ENCODE data around the gene GMCL2. TPM values are rescaled to one million over a fixed set of nuclear protein-coding genes. Genes with fewer than 3 reads are reported as not detected.

The GMCL2 gene
- total and polyA plus RNA-seq, 4 donors = not detected

GRCh38 chr5:178218827-178219226 lies 31.7 kb upstream of the GMCL2 start:
- Histone ChIP-seq H3K27ac (ENCODE audit: low read depth in 1 of 2, low read length in 2 of 2) (no peak overlapping the region), H3K9ac (ENCODE audit: low read depth in 1 of 2, low read length in 2 of 2) (no peak overlapping the region), H3K4me1 (ENCODE audit: control insufficient read depth in 4 of 4, insufficient read depth in 4 of 4, low read length in 3 of 4) (peaks cover 13 to 23% (median 21%) of the 10 kb centered on the region in 4 donors), H3K27me3 (ENCODE audit: control insufficient read depth in 4 of 4, insufficient read depth in 4 of 4, low read length in 3 of 4) (no peaks in the 10 kb centered on the region), H3K36me3 (ENCODE audit: control insufficient read depth in 4 of 4, insufficient read depth in 3 of 4, low read depth in 1 of 4, low read length in 3 of 4) (peaks cover 9 to 55% (median 41%) of the 10 kb centered on the region in 4 donors), H3K4me3 (ENCODE audit: low read depth in 1 of 3, low read length in 3 of 3) (no peak overlapping the region), H3K9me3 (ENCODE audit: control insufficient read depth in 4 of 4, low read length in 3 of 4) (no peaks in the 10 kb centered on the region)
- TF ChIP-seq HNF4G (IDR thresholded peaks at IDR 0.05) = no peak
- no peak for TF ChIP-seq NR2F2 (IDR thresholded peaks at IDR 0.05)
- TF ChIP-seq, protein P1, sequence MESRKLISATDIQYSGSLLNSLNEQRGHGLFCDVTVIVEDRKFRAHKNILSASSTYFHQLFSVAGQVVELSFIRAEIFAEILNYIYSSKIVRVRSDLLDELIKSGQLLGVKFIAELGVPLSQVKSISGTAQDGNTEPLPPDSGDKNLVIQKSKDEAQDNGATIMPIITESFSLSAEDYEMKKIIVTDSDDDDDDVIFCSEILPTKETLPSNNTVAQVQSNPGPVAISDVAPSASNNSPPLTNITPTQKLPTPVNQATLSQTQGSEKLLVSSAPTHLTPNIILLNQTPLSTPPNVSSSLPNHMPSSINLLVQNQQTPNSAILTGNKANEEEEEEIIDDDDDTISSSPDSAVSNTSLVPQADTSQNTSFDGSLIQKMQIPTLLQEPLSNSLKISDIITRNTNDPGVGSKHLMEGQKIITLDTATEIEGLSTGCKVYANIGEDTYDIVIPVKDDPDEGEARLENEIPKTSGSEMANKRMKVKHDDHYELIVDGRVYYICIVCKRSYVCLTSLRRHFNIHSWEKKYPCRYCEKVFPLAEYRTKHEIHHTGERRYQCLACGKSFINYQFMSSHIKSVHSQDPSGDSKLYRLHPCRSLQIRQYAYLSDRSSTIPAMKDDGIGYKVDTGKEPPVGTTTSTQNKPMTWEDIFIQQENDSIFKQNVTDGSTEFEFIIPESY (IDR thresholded peaks at IDR 0.05) = no peak
- TF ChIP-seq TAF1 (conservative IDR thresholded peaks at IDR 0.05) = no peak
- no peak for TF ChIP-seq YY1 (IDR thresholded peaks at IDR 0.05)
- no peak for TF ChIP-seq SP1 (IDR thresholded peaks at IDR 0.05)
- TF ChIP-seq EGR1 (IDR thresholded peaks at IDR 0.05; ENCODE audit: low read depth in 2 of 2) = no peak
- no peak for TF ChIP-seq RXRA (IDR thresholded peaks at IDR 0.05)
- no peak for DNase-seq (ENCODE audit: low spot score)
- WGBS = 91% methylated on average over 3 of the region's 3 CpGs

DNA sequence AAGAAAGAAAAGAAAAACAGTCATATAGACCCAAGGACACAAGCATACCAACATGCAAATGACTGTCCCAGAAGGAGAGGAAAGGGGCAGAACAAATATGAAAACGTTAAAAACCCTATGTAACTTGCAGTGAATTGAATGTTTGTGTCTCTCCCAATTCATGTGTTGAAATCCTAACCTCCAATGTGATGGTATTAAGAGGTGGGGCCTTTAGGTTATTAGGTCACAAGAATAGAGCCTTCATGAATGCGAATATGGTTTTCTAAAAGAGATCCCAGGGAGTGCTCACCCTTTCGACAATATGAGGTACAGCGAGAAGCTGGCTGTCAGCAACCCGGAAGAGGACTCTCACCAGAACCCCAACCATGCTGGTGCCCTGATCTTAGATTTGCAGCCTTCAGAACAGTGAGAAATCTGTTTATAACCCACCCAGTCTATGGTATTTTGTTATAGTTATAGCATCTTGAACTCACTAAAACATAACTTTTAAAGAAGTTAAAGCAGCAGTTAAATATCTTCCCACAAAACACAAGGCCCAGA lies 31.1 kb upstream of the GMCL2 start:
- Histone ChIP-seq H3K4me1 (ENCODE audit: control insufficient read depth in 4 of 4, insufficient read depth in 4 of 4, low read length in 3 of 4) (peaks cover 14 to 28% (median 26%) of the 10 kb centered on the region in 4 donors), H3K27me3 (ENCODE audit: control insufficient read depth in 4 of 4, insufficient read depth in 4 of 4, low read length in 3 of 4) (no peaks in the 10 kb centered on the region), H3K9ac (ENCODE audit: low read depth in 1 of 2, low read length in 2 of 2) (no peak overlapping the region), H3K9me3 (ENCODE audit: control insufficient read depth in 4 of 4, low read length in 3 of 4) (no peaks in the 10 kb centered on the region), H3K36me3 (ENCODE audit: control insufficient read depth in 4 of 4, insufficient read depth in 3 of 4, low read depth in 1 of 4, low read length in 3 of 4) (peaks cover 9 to 57% (median 39%) of the 10 kb centered on the region in 4 donors), H3K27ac (ENCODE audit: low read depth in 1 of 2, low read length in 2 of 2) (no peak overlapping the region), H3K4me3 (ENCODE audit: low read depth in 1 of 3, low read length in 3 of 3) (no peak overlapping the region)
- TF ChIP-seq SP1 (IDR thresholded peaks at IDR 0.05) (no peak), ATF3 (IDR thresholded peaks at IDR 0.05) (no peak), NR2F2 (IDR thresholded peaks at IDR 0.05) (no peak), GABPA (IDR thresholded peaks at IDR 0.05 in 1 of 2, conservative IDR thresholded peaks at IDR 0.05 in 1 of 2) (no peak), HNF4A (conservative IDR thresholded peaks at IDR 0.05) (no peak)
- DNase-seq (ENCODE audit: low spot score) = no peak
- 79% methylated on average over 5 of the region's 5 CpGs for WGBS

DNA sequence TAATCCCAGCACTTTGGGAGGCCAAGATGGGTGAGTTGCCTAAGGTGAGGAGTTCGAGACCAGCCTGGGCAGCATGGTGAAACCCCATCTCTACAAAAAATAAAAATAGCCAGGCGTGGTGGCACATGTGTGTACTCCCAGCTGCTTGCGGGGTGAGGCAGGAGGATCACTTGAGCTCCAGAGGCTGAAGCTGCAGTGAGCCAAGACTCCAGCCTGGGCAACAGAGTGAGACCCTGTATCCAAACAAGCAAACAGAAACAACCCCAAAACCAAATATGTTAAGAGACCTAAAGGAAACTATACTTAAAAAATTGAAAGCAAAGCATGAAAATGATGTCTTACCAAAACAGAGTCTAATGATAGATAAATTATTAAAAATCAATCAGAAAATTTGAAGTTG lies 29.6 kb upstream of the GMCL2 start:
- no peak overlapping the region for H3K27ac ChIP-seq (ENCODE audit: low read depth in 1 of 2, low read length in 2 of 2)
- DNase-seq (ENCODE audit: low spot score) = no peak
- peaks cover 22 to 41% (median 37%) of the 10 kb centered on the region in 4 donors for H3K4me1 ChIP-seq (ENCODE audit: control insufficient read depth in 4 of 4, insufficient read depth in 4 of 4, low read length in 3 of 4)
- no peaks in the 10 kb centered on the region for H3K9me3 ChIP-seq (ENCODE audit: control insufficient read depth in 4 of 4, low read length in 3 of 4)
- no peak overlapping the region for H3K9ac ChIP-seq (ENCODE audit: low read depth in 1 of 2, low read length in 2 of 2)
- H3K36me3 ChIP-seq (ENCODE audit: control insufficient read depth in 4 of 4, insufficient read depth in 3 of 4, low read depth in 1 of 4, low read length in 3 of 4) = peaks cover 7 to 56% (median 39%) of the 10 kb centered on the region in 4 donors
- H3K4me3 ChIP-seq (ENCODE audit: low read depth in 1 of 3, low read length in 3 of 3) = no peak overlapping the region
- H3K27me3 ChIP-seq (ENCODE audit: control insufficient read depth in 4 of 4, insufficient read depth in 4 of 4, low read length in 3 of 4) = no peaks in the 10 kb centered on the region
- WGBS = 88% methylated on average over 3 of the region's 3 CpGs
- TF ChIP-seq RAD21 (IDR thresholded peaks at IDR 0.05) = no peak
- no peak for TF ChIP-seq JUND (IDR thresholded peaks at IDR 0.05)
- no peak for TF ChIP-seq HNF4G (IDR thresholded peaks at IDR 0.05)
- no peak for TF ChIP-seq FOXA2 (IDR thresholded peaks at IDR 0.05)
- no peak for TF ChIP-seq MAX (IDR thresholded peaks at IDR 0.05)
- no peak for TF ChIP-seq SP1 (IDR thresholded peaks at IDR 0.05)
- no peak for TF ChIP-seq TAF1 (conservative IDR thresholded peaks at IDR 0.05)
- no peak for TF ChIP-seq HNF4A (conservative IDR thresholded peaks at IDR 0.05)
- no peak for TF ChIP-seq CTCF (IDR thresholded peaks at IDR 0.05; ENCODE audit: low read depth, low read length, missing input control)
- TF ChIP-seq, protein P1 (IDR thresholded peaks at IDR 0.05) = no peak
- TF ChIP-seq GABPA (IDR thresholded peaks at IDR 0.05 in 1 of 2, conservative IDR thresholded peaks at IDR 0.05 in 1 of 2) = no peak
- TF ChIP-seq FOXA1 (IDR thresholded peaks at IDR 0.05) = no peak
- no peak for TF ChIP-seq EGR1 (IDR thresholded peaks at IDR 0.05; ENCODE audit: low read depth in 2 of 2)
- no peak for TF ChIP-seq NR2F2 (IDR thresholded peaks at IDR 0.05)
- TF ChIP-seq ATF3 (IDR thresholded peaks at IDR 0.05) = no peak

Data from liver (tissue), 9 donors.